Glutamatergic neuron (in vitro differentiated cells): Measurements from ENCODE around the gene TWIST2. TPM values are rescaled to one million over a fixed set of nuclear protein-coding genes. Genes with fewer than 3 reads are reported as not detected.

Experiments used
- DNase-seq: peaks from one replicate; pipeline ENCODE4 v3.0.0; 2022
- H3K27ac Mint-ChIP-seq: one replicate; pipeline ENCODE4 v1.8.0; 2020; ENCODE audit warnings: mild to moderate bottlenecking, mixed read lengths, inconsistent platforms; ENCODE audit not compliant: unreplicated experiment
- H3K27me3 Mint-ChIP-seq: one replicate; pipeline ENCODE4 v1.8.0; 2020; ENCODE audit warnings: mild to moderate bottlenecking, moderate library complexity, mixed read lengths, inconsistent platforms; ENCODE audit not compliant: unreplicated experiment
- H3K36me3 Mint-ChIP-seq: one replicate; pipeline ENCODE4 v1.8.0; 2020; ENCODE audit warnings: mild to moderate bottlenecking, mixed read lengths, inconsistent platforms; ENCODE audit not compliant: unreplicated experiment
- H3K4me1 Mint-ChIP-seq: one replicate; pipeline ENCODE4 v1.8.0; 2020; ENCODE audit warnings: mild to moderate bottlenecking, low read depth, mixed read lengths, inconsistent platforms; ENCODE audit not compliant: unreplicated experiment
- H3K4me3 Mint-ChIP-seq: one replicate; pipeline ENCODE4 v1.8.0; 2020; ENCODE audit warnings: mild to moderate bottlenecking, mixed read lengths, inconsistent platforms; ENCODE audit not compliant: unreplicated experiment
- H3K9me3 Mint-ChIP-seq: one replicate; pipeline ENCODE4 v1.8.0; 2020; ENCODE audit warnings: mild to moderate bottlenecking, moderate library complexity, mixed read lengths, inconsistent platforms; ENCODE audit not compliant: unreplicated experiment
- CTCF ChIP-seq: fragments of 200-600 bp; sonication (generic); IDR thresholded peaks from one replicate; pipeline ENCODE4 v1.5.0; 2021; ENCODE audit not compliant: partially characterized antibody, unreplicated experiment
- total RNA-seq: library from RNA; stranded (reverse); fragmentation: NEBNext Ultra II Directional; extraction: Animal tissue kit (Norgen Biotek cat#: 25700); gene quantifications from one replicate; pipeline ENCODE4 v1.2.1, GENCODE V29; 2021; ENCODE audit not compliant: unreplicated experiment

Gene TWIST2
- total RNA-seq, 1 donor from 2014 or later, result not detected

GRCh38 chr2:238890131-238890530, 42.2 kb downstream of the TWIST2 start:
- Mint-ChIP-seq H3K4me1 (no peaks in the 10 kb centered on the region), H3K9me3 (no peaks in the 10 kb centered on the region), H3K36me3 (peaks cover 5% of the 10 kb centered on the region), H3K27me3 (peaks cover 1% of the 10 kb centered on the region), H3K27ac (no peak overlapping the region), H3K4me3 (no peak overlapping the region)
- DNase-seq, result no peak
- TF ChIP-seq CTCF, result no peak

GRCh38 chr2:238890618-238891456, 43.0 kb downstream of the TWIST2 start:
- no peak overlapping the region for H3K27ac Mint-ChIP-seq
- DNase-seq, result no peak
- peaks cover 5% of the 10 kb centered on the region for H3K36me3 Mint-ChIP-seq
- no peak overlapping the region for H3K4me3 Mint-ChIP-seq
- H3K27me3 Mint-ChIP-seq, result peaks cover 1% of the 10 kb centered on the region
- TF ChIP-seq CTCF, result no peak
- no peaks in the 10 kb centered on the region for H3K4me1 Mint-ChIP-seq
- H3K9me3 Mint-ChIP-seq, result no peaks in the 10 kb centered on the region

GRCh38 chr2:238891457-238892203, 43.7 kb downstream of the TWIST2 start:
- peaks cover 1% of the 10 kb centered on the region for H3K27me3 Mint-ChIP-seq
- H3K4me1 Mint-ChIP-seq, result no peaks in the 10 kb centered on the region
- peaks cover 5% of the 10 kb centered on the region for H3K36me3 Mint-ChIP-seq
- DNase-seq, result no peak
- no peaks in the 10 kb centered on the region for H3K9me3 Mint-ChIP-seq
- no peak overlapping the region for H3K4me3 Mint-ChIP-seq
- no peak for TF ChIP-seq CTCF
- no peak overlapping the region for H3K27ac Mint-ChIP-seq

- no peak for TF ChIP-seq CTCF
- Mint-ChIP-seq H3K9me3 (no peaks in the 10 kb centered on the region), H3K27ac (no peak overlapping the region)
These were observed 44.3 kb downstream of the TWIST2 start for GRCh38 chr2:238892204-238892500.

GRCh38 chr2:238892796-238893195, 44.9 kb downstream of the TWIST2 start:
- Mint-ChIP-seq H3K4me1 (peaks cover 1% of the 10 kb centered on the region), H3K27me3 (no peaks in the 10 kb centered on the region), H3K4me3 (no peak overlapping the region), H3K9me3 (no peaks in the 10 kb centered on the region), H3K27ac (no peak overlapping the region), H3K36me3 (peaks cover 5% of the 10 kb centered on the region)
- TF ChIP-seq CTCF, result no peak
- no peak for DNase-seq

More at GRCh38 chr2:238892204-238892500, 44.3 kb downstream of the TWIST2 start:
- H3K4me3 Mint-ChIP-seq, result no peak overlapping the region
- H3K27me3 Mint-ChIP-seq, result peaks cover 1% of the 10 kb centered on the region
- H3K36me3 Mint-ChIP-seq, result peaks cover 5% of the 10 kb centered on the region
- no peak for DNase-seq
- no peaks in the 10 kb centered on the region for H3K4me1 Mint-ChIP-seq
